ENCODE data around the gene BACH2. TPM values are rescaled to one million over a fixed set of nuclear protein-coding genes. Genes with fewer than 3 reads are reported as not detected.
A peak's percentile ranks its signal among the peaks of the same experiment; 100 is the strongest.

BACH2 gene
- polyA plus RNA-seq, 1 experiment, result 0.10 TPM

DNA sequence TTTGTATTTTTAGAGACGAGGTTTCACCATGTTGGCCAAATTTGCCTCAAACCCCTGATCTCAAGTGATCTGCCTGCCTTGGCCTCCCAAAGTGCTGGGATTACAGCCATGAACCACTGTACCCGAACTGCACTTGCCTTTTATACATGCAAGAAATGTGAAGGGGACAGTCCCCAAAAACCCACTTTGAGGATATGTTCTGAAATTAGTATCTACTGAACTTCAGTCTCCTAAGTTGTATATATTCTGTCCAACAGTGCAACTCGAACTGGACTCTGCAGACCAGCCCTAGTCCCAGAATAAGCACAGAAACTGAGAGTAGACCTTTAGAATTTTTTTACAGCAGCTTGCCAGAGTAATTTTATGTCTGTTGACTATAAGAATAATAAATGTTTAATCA lies 28.5 kb downstream of the BACH2 start:
- DNase-seq (ENCODE audit: low read depth), result no peak
- H3K4me3 ChIP-seq (ENCODE audit: low read depth, low read length), result no peak overlapping the region
- CTCF ChIA-PET, result no interaction called here
- H3K36me3 ChIP-seq (ENCODE audit: control insufficient read depth, insufficient read depth, low read length), result no peaks in the 10 kb centered on the region
- peaks cover 13% of the 10 kb centered on the region for H3K27me3 ChIP-seq (ENCODE audit: control insufficient read depth, insufficient read depth, low read length)
- TF ChIP-seq, protein P1, sequence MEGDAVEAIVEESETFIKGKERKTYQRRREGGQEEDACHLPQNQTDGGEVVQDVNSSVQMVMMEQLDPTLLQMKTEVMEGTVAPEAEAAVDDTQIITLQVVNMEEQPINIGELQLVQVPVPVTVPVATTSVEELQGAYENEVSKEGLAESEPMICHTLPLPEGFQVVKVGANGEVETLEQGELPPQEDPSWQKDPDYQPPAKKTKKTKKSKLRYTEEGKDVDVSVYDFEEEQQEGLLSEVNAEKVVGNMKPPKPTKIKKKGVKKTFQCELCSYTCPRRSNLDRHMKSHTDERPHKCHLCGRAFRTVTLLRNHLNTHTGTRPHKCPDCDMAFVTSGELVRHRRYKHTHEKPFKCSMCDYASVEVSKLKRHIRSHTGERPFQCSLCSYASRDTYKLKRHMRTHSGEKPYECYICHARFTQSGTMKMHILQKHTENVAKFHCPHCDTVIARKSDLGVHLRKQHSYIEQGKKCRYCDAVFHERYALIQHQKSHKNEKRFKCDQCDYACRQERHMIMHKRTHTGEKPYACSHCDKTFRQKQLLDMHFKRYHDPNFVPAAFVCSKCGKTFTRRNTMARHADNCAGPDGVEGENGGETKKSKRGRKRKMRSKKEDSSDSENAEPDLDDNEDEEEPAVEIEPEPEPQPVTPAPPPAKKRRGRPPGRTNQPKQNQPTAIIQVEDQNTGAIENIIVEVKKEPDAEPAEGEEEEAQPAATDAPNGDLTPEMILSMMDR (IDR thresholded peaks at IDR 0.05; ENCODE audit: insufficient read depth, low read depth, low read length), result no peak
- POLR2A ChIA-PET, result no interaction called here

- ChIA-PET POLR2A (no interaction called here), CTCF (no interaction called here)
- TF ChIP-seq, protein P1 (IDR thresholded peaks at IDR 0.05; ENCODE audit: insufficient read depth, low read depth, low read length), result no peak
- no peaks in the 10 kb centered on the region for H3K36me3 ChIP-seq (ENCODE audit: control insufficient read depth, insufficient read depth, low read length)
- no peak overlapping the region for H3K4me3 ChIP-seq (ENCODE audit: low read depth, low read length)
- peaks cover 9% of the 10 kb centered on the region for H3K27me3 ChIP-seq (ENCODE audit: control insufficient read depth, insufficient read depth, low read length)
- no peak for DNase-seq (ENCODE audit: low read depth)
Measured at GRCh38 chr6:90266905-90267621, 29.6 kb downstream of the BACH2 start.

DNA sequence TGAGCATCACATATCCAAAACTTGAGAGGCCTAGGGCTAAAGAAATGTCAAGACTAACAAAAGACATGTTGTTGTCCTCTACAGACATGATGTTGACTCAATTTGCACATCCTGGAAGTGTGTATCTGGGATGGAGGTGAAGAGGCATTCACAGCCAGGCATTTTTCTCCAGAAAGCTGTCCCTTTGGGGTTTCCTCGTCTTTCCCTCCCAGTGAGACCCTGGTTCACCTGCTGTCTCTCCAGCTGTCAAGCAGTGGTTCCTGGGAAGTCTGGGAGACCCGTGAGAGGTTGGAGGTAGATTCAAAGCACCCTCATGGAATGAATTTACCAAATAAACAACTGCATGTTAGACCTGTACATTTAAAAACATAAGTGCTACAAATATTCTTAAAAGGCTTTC lies 32.1 kb downstream of the BACH2 start:
- ChIA-PET POLR2A (no interaction called here), CTCF (interaction anchor here (0.9 to 1.1 kb wide), 2 partner anchors 13 to 20 kb away, joined by 3 read pairs; no protein-coding TSS in a partner anchor)
- H3K36me3 ChIP-seq (ENCODE audit: control insufficient read depth, insufficient read depth, low read length), result no peaks in the 10 kb centered on the region
- H3K27me3 ChIP-seq (ENCODE audit: control insufficient read depth, insufficient read depth, low read length), result peaks cover 11% of the 10 kb centered on the region
- no peak overlapping the region for H3K4me3 ChIP-seq (ENCODE audit: low read depth, low read length)
- DNase-seq (ENCODE audit: low read depth), result no peak
- TF ChIP-seq, protein P1 (IDR thresholded peaks at IDR 0.05; ENCODE audit: insufficient read depth, low read depth, low read length), result no peak

DNA sequence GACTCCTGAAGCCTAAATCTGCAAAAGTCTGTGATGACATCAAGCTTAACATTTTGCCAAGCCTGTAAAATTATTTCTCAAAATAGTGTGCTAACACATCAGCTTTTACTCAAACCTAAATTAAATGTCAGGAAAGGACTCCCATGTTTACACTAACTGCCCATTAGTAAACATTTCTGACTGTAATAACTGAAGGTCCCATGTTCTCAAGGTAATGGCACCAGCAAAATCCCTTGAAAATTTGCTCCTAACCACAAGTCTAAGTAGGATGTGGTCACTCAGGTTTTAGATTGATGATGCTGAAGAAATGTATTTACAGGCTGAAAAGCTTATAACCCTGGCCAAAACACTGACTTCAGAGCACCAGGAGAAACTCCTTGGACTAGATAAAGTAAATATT lies 33.0 kb downstream of the BACH2 start:
- Histone ChIP-seq H3K27me3 (ENCODE audit: control insufficient read depth, insufficient read depth, low read length) (peaks cover 11% of the 10 kb centered on the region), H3K36me3 (ENCODE audit: control insufficient read depth, insufficient read depth, low read length) (no peaks in the 10 kb centered on the region), H3K4me3 (ENCODE audit: low read depth, low read length) (no peak overlapping the region)
- CTCF ChIA-PET, result interaction anchor here (0.8 to 1.1 kb wide), 2 partner anchors 14 to 435 kb away, joined by 3 read pairs; no protein-coding TSS in a partner anchor
- TF ChIP-seq, protein P1 (IDR thresholded peaks at IDR 0.05; ENCODE audit: insufficient read depth, low read depth, low read length), result no peak
- POLR2A ChIA-PET, result no interaction called here
- DNase-seq (ENCODE audit: low read depth), result peak; percentile 28

- TF ChIP-seq, protein P1 (IDR thresholded peaks at IDR 0.05; ENCODE audit: insufficient read depth, low read depth, low read length), result no peak
- Histone ChIP-seq H3K4me3 (ENCODE audit: low read depth, low read length) (no peak overlapping the region), H3K27me3 (ENCODE audit: control insufficient read depth, insufficient read depth, low read length) (peaks cover 8% of the 10 kb centered on the region), H3K36me3 (ENCODE audit: control insufficient read depth, insufficient read depth, low read length) (no peaks in the 10 kb centered on the region)
- CTCF ChIA-PET, result no interaction called here
- no peak for DNase-seq (ENCODE audit: low read depth)
- POLR2A ChIA-PET, result no interaction called here
Measured at GRCh38 chr6:90261801-90262200, 34.8 kb downstream of the BACH2 start.

All from BJ (cell line).